Astrocyte (in vitro differentiated cells and primary cell): ENCODE results near the gene LRRC27. TPM values are rescaled to one million over a fixed set of nuclear protein-coding genes. Genes with fewer than 3 reads are reported as not detected.

Experiments used
- DNase-seq: peaks from one replicate; pipeline ENCODE4 v3.0.0-alpha.2; 2010; ENCODE audit warnings: low read depth
- FAIRE-seq: peaks from 2 replicates; lab custom pipeline; 2011; peaks lifted over from hg19 to GRCh38; lab: Jason Lieb, UNC
- H2AFZ ChIP-seq: 2 replicates; pipeline ENCODE4 v1.6.0; 2012; ENCODE audit warnings: low read depth, low read length, inconsistent platforms
- H3K27ac ChIP-seq: 2 replicates; pipeline ENCODE4 v1.5.1; 2011; ENCODE audit warnings: low read depth, low read length, inconsistent platforms
- H3K27me3 ChIP-seq: 2 replicates; pipeline ENCODE4 v1.6.0; 2011; ENCODE audit warnings: low read length, inconsistent platforms; ENCODE audit not compliant: insufficient read depth
- H3K36me3 ChIP-seq: 2 replicates; pipeline ENCODE4 v1.5.1; 2011; ENCODE audit warnings: low read length, inconsistent platforms; ENCODE audit not compliant: insufficient read depth
- H3K4me1 ChIP-seq: 2 replicates; pipeline ENCODE4 v1.5.1; 2011; ENCODE audit warnings: low read length, inconsistent platforms; ENCODE audit not compliant: insufficient read depth
- H3K4me2 ChIP-seq: 2 replicates; pipeline ENCODE4 v1.6.0; 2012; ENCODE audit warnings: low read length, inconsistent platforms
- H3K4me3 ChIP-seq: 2 replicates; pipeline ENCODE4 v1.5.1; 2011; ENCODE audit warnings: low read depth, mild to moderate bottlenecking, low read length, inconsistent platforms; ENCODE audit not compliant: insufficient read depth
- H3K79me2 ChIP-seq: 2 replicates; pipeline ENCODE4 v1.6.0; 2012; ENCODE audit warnings: mild to moderate bottlenecking, low read length, inconsistent platforms; ENCODE audit not compliant: insufficient read depth
- H3K9ac ChIP-seq: 2 replicates; pipeline ENCODE4 v1.6.0; 2012; ENCODE audit warnings: mild to moderate bottlenecking, low read length, inconsistent platforms
- H3K9me3 ChIP-seq: 2 replicates; pipeline ENCODE4 v1.5.1; 2012; ENCODE audit warnings: low read depth, mild to moderate bottlenecking, low read length, inconsistent platforms; ENCODE audit not compliant: insufficient read depth
- H4K20me1 ChIP-seq: 2 replicates; pipeline ENCODE4 v1.6.0; 2012; ENCODE audit warnings: low read length, inconsistent platforms; ENCODE audit not compliant: insufficient read depth
- H3K27ac Mint-ChIP-seq: one replicate; pipeline ENCODE4 v1.8.0; 2021; ENCODE audit warnings: mild to moderate bottlenecking, mixed read lengths; ENCODE audit not compliant: unreplicated experiment
- H3K27me3 Mint-ChIP-seq: one replicate; pipeline ENCODE4 v1.8.0; 2021; ENCODE audit warnings: low read depth, mixed read lengths; ENCODE audit not compliant: unreplicated experiment
- H3K36me3 Mint-ChIP-seq: one replicate; pipeline ENCODE4 v1.8.0; 2021; ENCODE audit warnings: low read depth, mixed read lengths; ENCODE audit not compliant: unreplicated experiment
- H3K4me1 Mint-ChIP-seq: one replicate; pipeline ENCODE4 v1.8.0; 2021; ENCODE audit warnings: low read depth, mixed read lengths; ENCODE audit not compliant: unreplicated experiment
- H3K4me3 Mint-ChIP-seq: one replicate; pipeline ENCODE4 v1.8.0; 2021; ENCODE audit warnings: mild to moderate bottlenecking, moderate library complexity, mixed read lengths; ENCODE audit not compliant: unreplicated experiment
- H3K9me3 Mint-ChIP-seq: one replicate; pipeline ENCODE4 v1.8.0; 2021; ENCODE audit warnings: mild to moderate bottlenecking, mixed read lengths; ENCODE audit not compliant: unreplicated experiment
- EZH2 ChIP-seq: IDR thresholded peaks from 2 replicates; pipeline ENCODE4 v1.6.1; 2012; ENCODE audit warnings: mild to moderate bottlenecking, low read length, inconsistent platforms; ENCODE audit not compliant: insufficient read depth
- total RNA-seq: library from RNA; stranded (reverse); gene quantifications from 2 replicates; pipeline ENCODE4 v1.2.1, GENCODE V29; 2021
- TF ChIP-seq, protein P1 (sequence below): IDR thresholded peaks from 2 replicates; pipeline ENCODE4 v1.5.1; 2011; ENCODE audit warnings: low read depth, mild to moderate bottlenecking, inconsistent platforms, low read length, moderate library complexity; ENCODE audit not compliant: insufficient read depth

The LRRC27 gene
- total RNA-seq, 1 donor from 2014 or later, result 8.0 TPM

DNA sequence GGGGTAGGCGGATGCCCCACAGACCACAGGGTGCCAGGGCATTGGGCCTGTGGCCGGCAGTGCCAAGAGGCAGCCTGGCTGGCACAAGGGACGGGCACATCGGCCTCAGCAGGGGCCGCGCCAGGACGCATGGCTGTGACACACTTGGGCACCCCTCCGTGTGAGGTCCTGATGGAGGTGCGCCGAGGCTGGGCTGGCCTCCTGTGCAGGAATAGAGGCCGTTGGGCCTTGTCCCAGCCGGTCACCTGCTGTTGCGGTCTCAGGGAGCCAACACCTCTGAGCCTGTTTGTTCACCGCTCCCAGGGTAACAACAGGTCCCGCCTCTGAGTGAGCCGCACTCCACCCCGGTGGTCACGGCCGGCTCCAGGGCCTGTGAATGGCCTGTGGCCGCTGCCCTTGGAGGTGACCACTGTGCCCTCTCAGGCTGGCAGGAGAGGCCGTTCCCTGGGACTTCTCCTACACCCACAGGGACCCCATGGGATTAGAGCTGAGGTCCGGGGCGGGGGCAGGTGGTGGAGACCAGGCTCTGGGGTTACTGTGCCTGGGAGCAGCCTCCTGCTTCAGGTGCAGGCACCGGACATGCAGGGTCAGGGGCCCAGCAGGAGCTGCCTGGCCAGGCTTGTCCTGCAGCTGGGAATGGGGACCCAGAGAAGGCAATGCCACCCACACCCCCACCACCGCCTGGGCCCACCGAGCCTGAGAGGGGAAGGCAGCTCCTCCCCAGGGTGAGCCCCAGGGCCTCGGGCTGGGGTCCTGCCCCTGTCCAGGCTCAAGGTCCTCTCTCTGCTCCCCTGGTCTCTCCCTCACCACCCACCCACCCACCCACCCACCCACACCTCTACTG is 77.1 kb downstream of the LRRC27 start:
- Histone ChIP-seq H3K27ac (no peak overlapping the region), H3K4me2 (no peak overlapping the region), H3K9ac (no peak overlapping the region), H3K36me3 (no peaks in the 10 kb centered on the region), H4K20me1 (peaks cover 3% of the 10 kb centered on the region), H3K4me1 (peaks cover 9% of the 10 kb centered on the region), H3K79me2 (no peaks in the 10 kb centered on the region), H3K27me3 (no peaks in the 10 kb centered on the region), H2AFZ (no peak overlapping the region), H3K4me3 (no peak overlapping the region), H3K9me3 (no peaks in the 10 kb centered on the region)
- TF ChIP-seq, protein P1, sequence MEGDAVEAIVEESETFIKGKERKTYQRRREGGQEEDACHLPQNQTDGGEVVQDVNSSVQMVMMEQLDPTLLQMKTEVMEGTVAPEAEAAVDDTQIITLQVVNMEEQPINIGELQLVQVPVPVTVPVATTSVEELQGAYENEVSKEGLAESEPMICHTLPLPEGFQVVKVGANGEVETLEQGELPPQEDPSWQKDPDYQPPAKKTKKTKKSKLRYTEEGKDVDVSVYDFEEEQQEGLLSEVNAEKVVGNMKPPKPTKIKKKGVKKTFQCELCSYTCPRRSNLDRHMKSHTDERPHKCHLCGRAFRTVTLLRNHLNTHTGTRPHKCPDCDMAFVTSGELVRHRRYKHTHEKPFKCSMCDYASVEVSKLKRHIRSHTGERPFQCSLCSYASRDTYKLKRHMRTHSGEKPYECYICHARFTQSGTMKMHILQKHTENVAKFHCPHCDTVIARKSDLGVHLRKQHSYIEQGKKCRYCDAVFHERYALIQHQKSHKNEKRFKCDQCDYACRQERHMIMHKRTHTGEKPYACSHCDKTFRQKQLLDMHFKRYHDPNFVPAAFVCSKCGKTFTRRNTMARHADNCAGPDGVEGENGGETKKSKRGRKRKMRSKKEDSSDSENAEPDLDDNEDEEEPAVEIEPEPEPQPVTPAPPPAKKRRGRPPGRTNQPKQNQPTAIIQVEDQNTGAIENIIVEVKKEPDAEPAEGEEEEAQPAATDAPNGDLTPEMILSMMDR, result no peak
- TF ChIP-seq EZH2, result no peak
- peaks cover 5% of the 10 kb centered on the region for H3K36me3 Mint-ChIP-seq
- H3K4me1 Mint-ChIP-seq, result peaks cover 10% of the 10 kb centered on the region
- H3K27me3 Mint-ChIP-seq, result no peaks in the 10 kb centered on the region
- H3K4me3 Mint-ChIP-seq, result no peak overlapping the region
- DNase-seq (no peak), FAIRE-seq (no peak)
- H3K27ac Mint-ChIP-seq, result no peak overlapping the region
- H3K9me3 Mint-ChIP-seq, result no peaks in the 10 kb centered on the region

DNA sequence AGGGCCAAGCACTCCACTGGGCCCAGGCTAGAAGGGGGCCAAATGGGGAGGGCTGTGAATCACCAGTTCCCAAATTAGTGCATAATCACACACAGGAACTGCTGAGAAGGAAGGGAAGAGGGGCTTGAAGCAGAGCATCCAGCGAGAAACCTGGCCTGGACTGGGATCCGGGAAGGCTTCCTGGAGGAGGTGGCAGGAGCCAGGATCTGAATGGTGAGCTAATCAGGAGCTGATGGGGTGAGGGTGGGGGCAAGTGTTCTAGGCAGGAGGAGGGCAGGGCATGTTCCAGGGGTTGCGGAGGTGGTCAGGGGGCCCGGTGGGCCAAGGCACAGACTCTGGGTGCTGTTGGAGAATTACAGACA is 77.7 kb downstream of the LRRC27 start:
- no peaks in the 10 kb centered on the region for H3K9me3 Mint-ChIP-seq
- TF ChIP-seq EZH2, result no peak
- TF ChIP-seq, protein P1, result no peak
- H3K4me3 Mint-ChIP-seq, result no peak overlapping the region
- Histone ChIP-seq H3K4me2 (no peak overlapping the region), H4K20me1 (peaks cover 3% of the 10 kb centered on the region), H3K4me1 (peaks cover 9% of the 10 kb centered on the region), H3K36me3 (no peaks in the 10 kb centered on the region), H3K9ac (no peak overlapping the region), H3K79me2 (no peaks in the 10 kb centered on the region), H3K27me3 (no peaks in the 10 kb centered on the region), H3K27ac (no peak overlapping the region), H3K4me3 (no peak overlapping the region), H3K9me3 (no peaks in the 10 kb centered on the region), H2AFZ (no peak overlapping the region)
- H3K27ac Mint-ChIP-seq, result peak overlapping the region; percentile 18
- FAIRE-seq (no peak), DNase-seq (no peak)
- H3K4me1 Mint-ChIP-seq, result peaks cover 11% of the 10 kb centered on the region
- peaks cover 5% of the 10 kb centered on the region for H3K36me3 Mint-ChIP-seq
- H3K27me3 Mint-ChIP-seq, result no peaks in the 10 kb centered on the region

DNA sequence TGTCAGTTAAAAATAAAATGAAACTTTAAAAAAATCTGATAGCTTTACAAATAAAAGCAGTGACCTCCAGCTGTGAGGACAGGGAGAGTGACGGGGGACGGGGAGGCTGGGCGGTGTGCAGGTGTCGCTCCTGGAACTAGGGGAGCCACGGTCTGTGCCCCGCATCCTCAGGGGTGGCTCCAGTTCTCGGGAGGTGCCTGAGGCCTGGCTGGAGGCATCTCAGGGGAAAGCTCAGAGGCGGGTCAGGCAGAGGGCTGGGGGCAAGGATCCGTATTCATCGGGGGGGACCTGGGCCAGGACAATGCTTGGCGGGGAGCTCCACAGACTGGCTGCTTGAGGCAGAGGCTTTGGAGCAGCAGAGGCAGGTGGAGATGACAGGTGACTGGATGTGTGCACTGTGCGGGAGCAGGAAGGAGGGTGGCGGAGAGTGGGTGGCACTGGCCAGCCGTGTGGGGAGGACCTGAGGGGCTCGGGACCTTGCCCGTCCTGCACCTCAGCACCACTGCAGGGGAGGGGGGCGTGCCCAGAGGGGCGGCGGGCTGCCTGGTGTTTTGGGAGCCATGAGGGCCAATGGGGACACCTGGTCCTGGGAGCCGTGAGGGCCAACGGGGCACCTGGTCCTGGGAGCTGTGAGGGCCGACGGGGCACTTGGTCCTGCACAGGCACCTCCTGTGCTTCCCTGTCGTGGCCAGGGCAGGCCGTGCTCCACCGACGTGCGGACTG is 78.2 kb downstream of the LRRC27 start:
- Histone ChIP-seq H3K4me1 (peaks cover 9% of the 10 kb centered on the region), H3K79me2 (no peaks in the 10 kb centered on the region), H3K36me3 (no peaks in the 10 kb centered on the region), H3K9ac (no peak overlapping the region), H2AFZ (no peak overlapping the region), H3K4me3 (no peak overlapping the region), H4K20me1 (peaks cover 7% of the 10 kb centered on the region), H3K9me3 (no peaks in the 10 kb centered on the region), H3K27me3 (no peaks in the 10 kb centered on the region), H3K27ac (no peak overlapping the region), H3K4me2 (no peak overlapping the region)
- Mint-ChIP-seq H3K27ac (peak overlapping the region; percentile 18), H3K4me1 (peaks cover 16% of the 10 kb centered on the region), H3K36me3 (peaks cover 5% of the 10 kb centered on the region), H3K4me3 (no peak overlapping the region), H3K9me3 (no peaks in the 10 kb centered on the region), H3K27me3 (no peaks in the 10 kb centered on the region)
- TF ChIP-seq EZH2, result no peak
- TF ChIP-seq, protein P1, result no peak
- FAIRE-seq (no peak), DNase-seq (no peak)
